ES-I3 (cell line): ENCODE measurements around the gene TRABD2A.
"Not testable (repeated sequence)": the region's sequence is repeated elsewhere in the genome, so short reads cannot be mapped to it uniquely, and the experiment has no call there.

Experiments used
- H3K36me3 ChIP-seq: 2 replicates; pipeline ENCODE4 v1.6.1; 2013; ENCODE audit warnings: mild to moderate bottlenecking, low read length, control low read depth, moderate library complexity; ENCODE audit not compliant: insufficient read depth
- H3K4me1 ChIP-seq: 2 replicates; pipeline ENCODE4 v1.6.1; 2013; ENCODE audit warnings: mild to moderate bottlenecking, control low read depth, low read length; ENCODE audit not compliant: insufficient read depth
- H3K9ac ChIP-seq: 2 replicates; pipeline ENCODE4 v1.6.1; 2013; ENCODE audit warnings: low read depth, mild to moderate bottlenecking, low read length, moderate library complexity
- H3K9me3 ChIP-seq: 2 replicates; pipeline ENCODE4 v1.6.1; 2013; ENCODE audit warnings: mild to moderate bottlenecking, low read length, moderate library complexity; ENCODE audit not compliant: control insufficient read depth, insufficient read depth

Gene TRABD2A, protein sequence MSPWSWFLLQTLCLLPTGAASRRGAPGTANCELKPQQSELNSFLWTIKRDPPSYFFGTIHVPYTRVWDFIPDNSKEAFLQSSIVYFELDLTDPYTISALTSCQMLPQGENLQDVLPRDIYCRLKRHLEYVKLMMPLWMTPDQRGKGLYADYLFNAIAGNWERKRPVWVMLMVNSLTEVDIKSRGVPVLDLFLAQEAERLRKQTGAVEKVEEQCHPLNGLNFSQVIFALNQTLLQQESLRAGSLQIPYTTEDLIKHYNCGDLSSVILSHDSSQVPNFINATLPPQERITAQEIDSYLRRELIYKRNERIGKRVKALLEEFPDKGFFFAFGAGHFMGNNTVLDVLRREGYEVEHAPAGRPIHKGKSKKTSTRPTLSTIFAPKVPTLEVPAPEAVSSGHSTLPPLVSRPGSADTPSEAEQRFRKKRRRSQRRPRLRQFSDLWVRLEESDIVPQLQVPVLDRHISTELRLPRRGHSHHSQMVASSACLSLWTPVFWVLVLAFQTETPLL

DNA sequence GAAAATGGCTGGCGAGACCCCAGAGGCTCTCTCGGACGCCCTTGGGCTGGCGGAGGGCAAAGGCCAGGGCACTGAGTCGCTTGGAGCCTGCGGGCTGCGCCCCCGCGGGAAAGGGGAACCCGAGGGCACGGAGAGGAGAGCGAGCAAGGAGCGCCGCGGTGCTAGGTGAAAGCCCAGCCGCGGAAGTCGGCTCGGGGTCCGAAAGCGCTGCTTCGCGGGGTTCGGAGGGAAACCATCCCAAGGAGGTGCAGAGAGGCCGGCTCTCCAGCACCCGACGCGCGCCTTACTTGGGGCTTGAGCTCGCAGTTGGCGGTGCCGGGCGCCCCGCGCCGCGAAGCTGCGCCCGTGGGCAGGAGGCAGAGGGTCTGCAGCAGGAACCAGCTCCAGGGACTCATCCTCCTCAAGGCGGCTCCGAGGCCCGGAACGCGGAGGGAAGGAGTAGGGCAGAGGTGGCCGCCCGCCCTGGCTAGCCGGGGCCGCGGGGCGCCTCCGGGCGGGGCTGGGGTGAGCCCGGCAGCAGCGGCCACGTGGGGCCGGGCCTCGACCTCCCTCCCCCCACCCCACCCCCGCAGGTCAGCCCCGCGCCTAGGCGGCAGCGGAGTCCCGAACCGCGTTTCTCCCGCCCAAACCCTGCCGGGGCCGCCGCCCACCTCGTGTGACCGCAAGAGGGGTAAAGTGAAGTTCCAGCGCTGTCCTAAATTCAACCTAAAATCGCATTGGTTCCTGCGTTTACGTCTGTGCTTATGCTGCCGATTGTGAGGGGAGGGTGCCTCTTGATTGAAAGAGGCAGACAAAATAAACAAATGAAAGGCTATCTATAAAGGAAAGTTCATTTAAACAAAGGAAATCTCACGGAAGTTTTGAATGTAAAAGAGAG is at the start of gene TRABD2A:
TSS of gene TRABD2A (minus strand) at position 440 of the 877 bp plus-strand sequence. CDS start at position 395, 45 bp downstream.
- Histone ChIP-seq H3K9ac (peak within 1 kb of the TSS; percentile 76), H3K9me3 (no peaks in the 10 kb centered on the region), H3K4me1 (no peaks in the 10 kb centered on the region; the same call in 1 of the 2 replicates)

DNA sequence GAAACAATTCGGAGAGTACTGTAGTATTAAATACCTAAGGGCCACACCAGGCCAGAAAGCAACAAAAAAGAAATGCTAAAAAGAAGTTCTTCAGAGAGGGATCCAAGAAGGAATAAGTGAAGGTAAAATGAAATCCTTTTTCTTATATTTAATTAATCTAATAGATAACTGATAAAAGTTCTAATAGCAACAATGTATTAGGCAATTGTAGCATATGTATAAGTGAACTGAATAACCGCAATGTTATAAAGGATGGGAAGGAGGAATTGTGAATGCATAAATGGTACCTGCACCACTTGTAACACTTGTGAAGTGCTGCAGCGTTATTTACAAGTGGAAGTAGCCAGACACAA is 46.4 kb upstream of the TRABD2A start:
- Histone ChIP-seq H3K9me3 (no peaks in the 10 kb centered on the region), H3K9ac (peak overlapping the region; percentile 40; the same call in 1 of the 2 replicates), H3K36me3 (no peaks in the 10 kb centered on the region), H3K4me1 (peaks cover 6% of the 10 kb centered on the region; the same call in 1 of the 2 replicates)

More for the DNA sequence above, at the start of gene TRABD2A:
- no peaks in the 10 kb centered on the region for H3K36me3 ChIP-seq

DNA sequence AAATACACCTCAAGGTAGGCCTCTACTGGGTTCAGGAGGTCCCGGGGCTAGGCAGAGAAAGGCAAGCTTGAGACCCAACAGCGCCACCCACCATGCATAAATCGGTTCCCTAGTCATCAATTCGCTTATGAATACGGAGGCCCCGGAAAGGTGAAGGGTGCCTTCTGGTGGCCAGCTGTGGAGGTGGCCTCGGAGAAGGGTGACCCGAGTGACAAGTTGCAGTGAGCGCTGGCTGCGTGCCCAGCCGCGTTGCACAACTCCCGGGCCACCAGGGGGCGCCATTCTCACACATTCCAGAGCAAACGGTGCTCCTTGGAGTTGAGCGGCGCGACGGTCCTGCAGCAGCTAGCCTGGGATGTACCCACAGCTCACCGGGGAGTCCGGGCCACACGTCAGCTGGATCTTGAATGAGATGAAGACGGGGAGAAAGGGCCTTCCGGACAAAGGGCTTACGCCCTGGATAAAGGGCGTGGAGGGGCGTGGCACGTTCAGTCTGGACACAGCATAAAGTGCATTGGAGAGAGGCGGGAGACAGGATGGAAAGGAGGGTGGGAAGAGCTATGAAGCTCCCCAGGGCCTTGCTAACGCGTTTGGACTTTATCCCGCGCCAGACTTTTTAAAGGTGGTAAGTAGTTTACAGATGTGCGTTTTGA is 45.0 kb upstream of the TRABD2A start:
- Histone ChIP-seq H3K36me3 (no peaks in the 10 kb centered on the region), H3K9me3 (no peaks in the 10 kb centered on the region), H3K4me1 (peaks cover 6% of the 10 kb centered on the region; the same call in 1 of the 2 replicates), H3K9ac (peak overlapping the region; percentile 40; the same call in 1 of the 2 replicates)

DNA sequence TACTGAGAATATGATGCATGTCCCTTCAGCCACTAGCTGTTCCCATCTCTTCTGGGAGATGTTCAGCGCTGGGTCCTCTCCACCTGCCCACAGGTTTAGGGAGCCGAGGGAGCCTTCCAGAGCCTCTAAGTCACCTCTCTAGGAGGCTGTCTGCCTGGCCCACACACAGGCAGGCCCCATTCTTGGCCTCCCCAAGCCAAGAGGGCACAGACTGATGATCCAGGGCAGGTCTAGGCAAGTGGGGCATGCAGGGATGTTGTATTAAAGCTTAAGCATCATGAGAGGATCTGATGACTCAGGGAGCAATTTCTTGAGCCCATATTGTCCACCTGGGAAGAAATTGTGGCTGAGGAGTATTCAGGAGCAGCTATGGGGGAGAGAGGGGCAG is 44.4 kb upstream of the TRABD2A start:
- Histone ChIP-seq H3K4me1 (peaks cover 8% of the 10 kb centered on the region; the same call in 1 of the 2 replicates), H3K9me3 (no peaks in the 10 kb centered on the region), H3K9ac (no peak overlapping the region), H3K36me3 (no peaks in the 10 kb centered on the region)

DNA sequence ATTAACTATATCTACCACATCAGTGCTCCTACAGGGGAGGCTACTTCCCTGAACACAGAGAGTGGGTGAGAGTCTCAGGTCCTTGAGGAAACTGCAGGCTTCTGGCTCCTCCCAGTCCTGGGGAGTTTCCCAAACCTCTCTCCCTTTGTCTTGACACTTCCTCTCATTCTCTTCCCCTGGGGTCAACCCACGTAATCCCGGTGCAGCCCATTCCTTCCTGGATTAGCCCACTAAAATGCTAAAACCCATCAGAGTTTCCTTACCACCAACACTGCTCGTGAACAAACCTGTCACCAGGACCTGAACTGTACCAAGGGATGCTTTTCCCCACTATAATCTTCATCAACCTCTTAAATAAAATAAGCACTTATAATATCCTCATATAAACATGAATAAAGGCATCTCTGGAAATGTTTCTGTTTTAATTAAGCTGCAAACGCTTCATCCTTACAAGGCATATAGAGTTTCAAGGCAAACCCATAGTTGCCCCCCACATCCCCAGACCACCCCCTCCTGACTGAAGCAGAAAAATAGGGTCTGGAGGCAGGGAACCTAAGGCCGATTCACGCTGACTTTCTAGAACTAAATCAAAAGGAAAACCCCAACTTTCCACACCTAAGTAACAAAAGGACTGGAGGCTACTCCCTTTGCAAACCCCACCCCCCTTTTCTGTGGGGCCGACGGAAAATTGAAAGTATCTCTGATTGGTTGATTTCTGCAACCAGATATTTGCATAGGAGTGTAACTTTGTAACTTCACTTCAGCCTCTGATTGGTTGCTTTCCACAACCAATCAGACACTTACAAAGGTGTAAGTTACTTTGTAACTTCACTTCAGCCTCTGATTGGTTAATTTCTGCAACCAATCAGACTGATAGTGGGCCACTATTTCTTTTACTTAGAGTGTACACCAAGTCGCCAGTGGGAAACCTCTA is 43.6 kb upstream of the TRABD2A start:
- Histone ChIP-seq H3K9ac (peak overlapping the region; percentile 41; the same call in 1 of the 2 replicates), H3K36me3 (no peaks in the 10 kb centered on the region), H3K9me3 (no peaks in the 10 kb centered on the region), H3K4me1 (peaks cover 17% of the 10 kb centered on the region; the same call in 1 of the 2 replicates)

DNA sequence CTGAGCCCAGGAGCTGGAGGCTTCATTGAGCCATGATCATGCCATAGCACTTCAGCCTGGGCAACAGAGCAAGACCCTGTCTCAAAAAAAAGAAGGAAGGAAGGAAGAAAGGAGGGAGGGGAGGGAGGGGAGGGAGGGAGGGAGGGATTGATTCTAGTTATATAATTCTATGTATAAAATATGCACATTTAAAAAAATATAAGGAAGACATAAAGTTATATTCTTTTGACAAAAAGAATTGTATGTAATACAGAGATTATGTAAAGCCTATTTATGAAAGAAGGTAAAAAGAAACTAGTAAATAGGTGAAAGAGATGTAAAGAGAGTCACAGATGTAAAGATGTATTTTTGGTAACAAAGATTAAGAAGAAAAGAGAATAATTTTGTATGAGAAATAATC is 42.1 kb upstream of the TRABD2A start:
- H3K9ac ChIP-seq, result no peak overlapping the region
- peaks cover 19% of the 10 kb centered on the region; the same call in 1 of the 2 replicates for H3K4me1 ChIP-seq
- H3K36me3 ChIP-seq, result no peaks in the 10 kb centered on the region
- H3K9me3 ChIP-seq, result no peaks in the 10 kb centered on the region

DNA sequence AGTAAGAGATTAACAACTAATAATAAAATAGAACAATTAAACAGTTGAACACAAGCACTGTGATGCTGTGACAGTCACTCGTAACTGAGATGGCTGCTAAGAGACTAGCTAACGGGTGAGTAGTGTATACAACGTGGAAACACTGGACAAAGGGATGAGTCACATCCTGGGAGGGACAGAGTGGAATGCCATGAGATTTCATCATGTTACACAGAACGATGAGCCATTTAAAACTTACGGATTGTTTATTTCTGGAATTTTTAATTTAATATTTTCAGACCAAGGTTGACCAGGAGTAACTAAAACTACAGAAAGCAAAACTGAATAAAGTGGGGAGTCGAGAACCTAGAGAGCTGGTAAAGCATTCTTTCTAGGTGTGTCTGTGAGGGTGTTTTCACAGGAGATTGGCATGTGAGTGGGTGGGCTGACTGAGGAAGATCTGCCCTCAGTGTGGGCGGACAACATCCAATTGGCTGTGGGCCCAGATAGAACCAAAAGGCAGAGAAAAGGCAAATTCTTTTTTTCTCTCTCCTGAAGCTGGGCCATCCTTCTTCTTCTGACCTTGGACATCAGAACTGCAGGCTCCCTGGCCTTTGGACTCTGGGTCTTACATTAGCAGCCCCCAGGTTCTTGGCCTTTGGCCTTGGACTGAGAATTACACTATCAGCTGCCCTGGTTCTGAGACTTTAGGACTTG is 39.1 kb upstream of the TRABD2A start:
- Histone ChIP-seq H3K9ac (no peak overlapping the region), H3K9me3 (no peaks in the 10 kb centered on the region), H3K36me3 (no peaks in the 10 kb centered on the region), H3K4me1 (peaks cover 13% of the 10 kb centered on the region; the same call in 1 of the 2 replicates)

DNA sequence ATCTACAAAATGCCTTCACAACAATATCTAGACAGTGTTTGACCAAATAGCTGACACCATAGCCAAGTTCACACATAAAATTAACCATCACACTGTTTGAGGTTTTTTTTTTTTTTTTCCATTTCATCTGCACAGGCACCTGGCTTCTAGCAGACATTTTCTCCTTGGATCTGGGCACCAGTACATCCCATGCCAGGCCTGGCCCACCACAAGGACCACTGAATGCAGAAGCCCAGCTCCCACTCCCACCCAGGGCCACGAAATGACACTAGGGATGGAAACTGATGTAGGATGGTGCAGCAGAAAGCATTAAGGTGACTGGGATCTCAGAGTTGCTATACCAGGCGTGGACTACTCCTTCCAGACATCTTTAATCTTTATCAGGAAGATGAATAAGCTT is 37.5 kb upstream of the TRABD2A start:
- no peaks in the 10 kb centered on the region for H3K36me3 ChIP-seq
- H3K4me1 ChIP-seq, result peaks cover 12% of the 10 kb centered on the region; the same call in 1 of the 2 replicates
- no peaks in the 10 kb centered on the region for H3K9me3 ChIP-seq
- H3K9ac ChIP-seq, result no peak overlapping the region

DNA sequence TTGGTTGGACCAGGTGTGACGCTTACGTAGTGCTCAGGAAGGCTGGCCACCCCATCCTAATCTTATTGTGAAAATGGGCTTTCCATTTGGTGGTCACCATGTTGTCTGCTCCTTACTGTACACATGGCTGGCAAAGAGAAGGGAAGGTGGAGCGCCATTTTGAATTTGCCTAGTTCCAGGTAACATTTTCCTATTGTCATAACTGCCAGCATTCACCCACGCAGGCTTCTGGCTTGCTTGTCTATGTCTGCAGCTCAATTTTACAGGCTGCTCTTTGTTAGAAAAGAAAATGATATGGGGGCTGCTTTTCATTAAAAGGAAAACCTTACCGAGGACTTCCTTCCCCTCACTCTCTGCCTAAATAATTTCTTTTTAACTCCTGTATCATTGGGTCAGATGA is 36.9 kb upstream of the TRABD2A start:
- H3K4me1 ChIP-seq, result peaks cover 12% of the 10 kb centered on the region; the same call in 1 of the 2 replicates
- not testable (repeated sequence) for H3K36me3 ChIP-seq, H3K9me3 ChIP-seq, H3K9ac ChIP-seq

DNA sequence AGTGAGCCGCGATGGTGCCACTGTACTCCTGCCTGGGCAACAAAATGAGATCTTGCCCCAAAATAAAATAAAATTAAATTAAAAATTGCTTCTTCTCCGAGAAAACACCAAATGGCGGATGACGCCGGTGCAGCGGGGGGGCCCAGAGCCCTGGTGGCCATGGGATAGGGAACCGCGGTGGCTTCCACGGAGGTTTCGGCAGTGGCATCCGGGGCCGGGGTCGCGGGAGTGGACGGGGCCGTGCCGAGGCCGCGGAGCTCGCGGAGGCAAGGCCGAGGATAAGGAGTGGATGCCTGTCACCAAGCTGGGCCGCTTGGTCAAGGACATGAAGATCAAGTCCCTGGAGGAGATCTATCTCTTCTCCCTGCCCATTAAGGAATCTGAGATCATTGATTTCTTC is 34.8 kb upstream of the TRABD2A start:
- H3K9me3 ChIP-seq, H3K36me3 ChIP-seq, H3K9ac ChIP-seq: not testable (repeated sequence)
- H3K4me1 ChIP-seq, result peaks cover 12% of the 10 kb centered on the region; the same call in 1 of the 2 replicates

DNA sequence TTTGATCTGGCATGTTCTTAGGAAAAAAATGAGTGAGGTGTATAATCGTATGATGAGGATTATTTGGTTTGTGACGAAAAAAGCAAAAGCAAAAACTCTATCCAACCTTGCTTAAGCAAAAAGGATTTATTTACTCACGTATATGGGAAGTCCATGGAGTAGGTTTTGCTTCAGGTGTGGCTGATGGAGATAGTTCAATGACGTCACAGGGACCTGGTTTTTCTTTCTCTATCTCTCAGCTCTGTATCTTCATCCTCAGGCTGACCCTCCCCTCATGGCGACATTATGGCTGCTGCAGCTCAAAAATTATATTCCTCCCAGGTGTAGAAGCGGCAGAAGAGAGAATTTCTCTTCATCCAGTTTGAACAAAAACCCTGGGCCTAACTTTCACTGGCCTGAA is 33.5 kb upstream of the TRABD2A start:
- Histone ChIP-seq H3K36me3 (no peaks in the 10 kb centered on the region), H3K4me1 (peaks cover under 1% of the 10 kb centered on the region; the same call in 1 of the 2 replicates), H3K9ac (no peak overlapping the region), H3K9me3 (no peaks in the 10 kb centered on the region)

DNA sequence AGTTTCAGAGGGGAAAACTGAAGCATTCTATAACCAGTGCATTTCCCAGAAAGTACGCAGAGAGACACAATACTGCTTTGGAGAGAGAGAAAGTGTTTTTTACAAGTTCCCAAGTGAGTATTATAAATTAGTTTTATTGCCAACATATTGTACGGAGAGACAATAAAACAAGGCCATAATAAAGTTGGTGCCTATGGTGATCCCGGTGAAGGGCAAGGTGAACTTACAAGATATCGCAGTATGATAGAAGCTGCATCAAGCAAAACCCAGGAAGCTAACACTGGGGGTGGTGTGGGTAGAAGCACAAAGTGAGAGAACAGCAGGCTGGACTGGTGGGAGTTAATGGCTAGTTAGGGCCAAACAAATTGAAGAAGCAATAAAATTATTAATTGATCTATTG is 32.1 kb upstream of the TRABD2A start:
- H3K9ac ChIP-seq, result no peak overlapping the region

More for the DNA sequence above, 32.1 kb upstream of the TRABD2A start:
- 0 out of 2 replicates have a peak, but pooled peaks cover 3% of the 10 kb centered on the region for H3K4me1 ChIP-seq
- no peaks in the 10 kb centered on the region; the same call in 1 of the 2 replicates for H3K36me3 ChIP-seq
- no peaks in the 10 kb centered on the region for H3K9me3 ChIP-seq
